Esophagus muscularis mucosa (tissue), 4 donors: ENCODE results near the gene THSD4.

Experiments used
- EP300 ChIP-seq: sonication (generic); formaldehyde crosslinking; IDR thresholded peaks from one replicate; pipeline ENCODE4 v1.6.1; 2017; ENCODE audit warnings: antibody characterized with exemption
- POLR2A ChIP-seq: fragments of 450-650 bp; IDR thresholded peaks from one replicate; pipeline ENCODE4 v1.6.1; 2017; ENCODE audit warnings: antibody characterized with exemption, moderate library complexity, mild to moderate bottlenecking, low read depth
- POLR2AphosphoS5 ChIP-seq, 2 donors: sonication (generic); formaldehyde crosslinking; IDR thresholded peaks; one replicate each; pipeline ENCODE4 v1.6.1; 2017; ENCODE audit warnings: antibody characterized with exemption in 2 of 2
- TF ChIP-seq, protein P1 (sequence below), 3 experiments: fragments of 200-600 bp in 2 of 3; fragments of 450-650 bp in 1 of 3; sonication (generic) in 2 of 3; IDR thresholded peaks; one replicate each; pipeline ENCODE4 v1.5.1; 2017 to 2019; ENCODE audit warnings: antibody characterized with exemption in 3 of 3, mild to moderate bottlenecking in 2 of 3, moderate library complexity in 1 of 3

DNA sequence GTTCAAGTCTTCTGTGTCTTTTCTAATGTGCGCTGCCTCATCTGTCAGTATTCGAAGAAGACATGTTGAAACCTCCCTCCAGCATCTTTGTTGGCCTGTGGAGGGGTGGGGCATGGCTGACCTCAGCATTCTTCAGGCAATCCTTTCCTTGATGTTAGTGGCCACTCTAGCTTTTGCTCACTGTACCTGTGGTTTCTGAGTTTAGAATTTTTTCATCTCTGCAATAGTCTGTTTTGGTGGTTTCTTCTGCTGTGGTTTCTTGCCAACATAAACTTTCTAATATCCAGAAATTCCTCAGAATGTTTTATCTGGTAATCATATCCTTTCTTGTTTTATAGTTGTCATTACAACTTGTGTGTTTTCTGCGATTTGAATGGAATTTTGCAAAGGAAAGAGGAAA is 443.8 kb downstream of the THSD4 start:
- TF ChIP-seq EP300 (no peak), POLR2A (no peak), POLR2AphosphoS5 (IDR thresholded peaks at IDR 0.05) (no peak)
- TF ChIP-seq, protein P1, sequence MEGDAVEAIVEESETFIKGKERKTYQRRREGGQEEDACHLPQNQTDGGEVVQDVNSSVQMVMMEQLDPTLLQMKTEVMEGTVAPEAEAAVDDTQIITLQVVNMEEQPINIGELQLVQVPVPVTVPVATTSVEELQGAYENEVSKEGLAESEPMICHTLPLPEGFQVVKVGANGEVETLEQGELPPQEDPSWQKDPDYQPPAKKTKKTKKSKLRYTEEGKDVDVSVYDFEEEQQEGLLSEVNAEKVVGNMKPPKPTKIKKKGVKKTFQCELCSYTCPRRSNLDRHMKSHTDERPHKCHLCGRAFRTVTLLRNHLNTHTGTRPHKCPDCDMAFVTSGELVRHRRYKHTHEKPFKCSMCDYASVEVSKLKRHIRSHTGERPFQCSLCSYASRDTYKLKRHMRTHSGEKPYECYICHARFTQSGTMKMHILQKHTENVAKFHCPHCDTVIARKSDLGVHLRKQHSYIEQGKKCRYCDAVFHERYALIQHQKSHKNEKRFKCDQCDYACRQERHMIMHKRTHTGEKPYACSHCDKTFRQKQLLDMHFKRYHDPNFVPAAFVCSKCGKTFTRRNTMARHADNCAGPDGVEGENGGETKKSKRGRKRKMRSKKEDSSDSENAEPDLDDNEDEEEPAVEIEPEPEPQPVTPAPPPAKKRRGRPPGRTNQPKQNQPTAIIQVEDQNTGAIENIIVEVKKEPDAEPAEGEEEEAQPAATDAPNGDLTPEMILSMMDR (IDR thresholded peaks at IDR 0.05): no peak
